M059J (cell line): ENCODE measurements around the gene GPC5. TPM values are rescaled to one million over a fixed set of nuclear protein-coding genes. Genes with fewer than 3 reads are reported as not detected.
A peak's percentile ranks its signal among the peaks of the same experiment; 100 is the strongest.

Experiments
- DNase-seq: peaks from one replicate; pipeline ENCODE4 v3.0.0-alpha.2; 2012; ENCODE audit warnings: low read depth
- total RNA-seq: library from RNA; depleted of rRNA; stranded (reverse); fragments of >200 nt; shearing (Covaris generic); gene quantifications from 2 replicates; pipeline ENCODE4 v1.2.3, GENCODE V29; 2014

The GPC5 gene
- total RNA-seq, 1 experiment from 2014 or later: 0.25 TPM

GRCh38 chr13:91592056-91593014 lies 193.9 kb downstream of the GPC5 start:
- no peak for DNase-seq

GRCh38 chr13:91593456-91593855 lies 195.0 kb downstream of the GPC5 start:
- DNase-seq: no peak

GRCh38 chr13:91594061-91594460 lies 195.6 kb downstream of the GPC5 start:
- DNase-seq: no peak

GRCh38 chr13:91595677-91596076 lies 197.3 kb downstream of the GPC5 start:
- no peak for DNase-seq

GRCh38 chr13:91596842-91597241 lies 198.4 kb downstream of the GPC5 start:
- DNase-seq: no peak

- DNase-seq: no peak
Observed at GRCh38 chr13:91598655-91599054, 200.2 kb downstream of the GPC5 start.

- DNase-seq: no peak
Observed at GRCh38 chr13:91601273-91601672, 202.9 kb downstream of the GPC5 start.

GRCh38 chr13:91601807-91602206 lies 203.4 kb downstream of the GPC5 start:
- DNase-seq: no peak

GRCh38 chr13:91609353-91609752 lies 210.9 kb downstream of the GPC5 start:
- peak; percentile 22 for DNase-seq

- DNase-seq: no peak
Observed at GRCh38 chr13:91618315-91618714, 219.9 kb downstream of the GPC5 start.

GRCh38 chr13:91620670-91621141 lies 222.3 kb downstream of the GPC5 start:
- no peak for DNase-seq

GRCh38 chr13:91621161-91621560 lies 222.7 kb downstream of the GPC5 start:
- no peak for DNase-seq

GRCh38 chr13:91621963-91622362 lies 223.5 kb downstream of the GPC5 start:
- DNase-seq: no peak

GRCh38 chr13:91622778-91623550 lies 224.5 kb downstream of the GPC5 start:
- DNase-seq: no peak

- no peak for DNase-seq
Observed at GRCh38 chr13:91627952-91628739, 229.7 kb downstream of the GPC5 start.

GRCh38 chr13:91630946-91631345 lies 232.5 kb downstream of the GPC5 start:
- peak; percentile 37 for DNase-seq

GRCh38 chr13:91632086-91632485 lies 233.7 kb downstream of the GPC5 start:
- peak; percentile 10 for DNase-seq

- no peak for DNase-seq
Observed at GRCh38 chr13:91639330-91639729, 240.9 kb downstream of the GPC5 start.

- no peak for DNase-seq
Observed at GRCh38 chr13:91643394-91643793, 245.0 kb downstream of the GPC5 start.

- no peak for DNase-seq
Observed at GRCh38 chr13:91644806-91645205, 246.4 kb downstream of the GPC5 start.

GRCh38 chr13:91647361-91647990 lies 249.1 kb downstream of the GPC5 start:
- DNase-seq: peak; percentile 11
